H9 (cell line): ENCODE data around the gene EGFL6. TPM values are rescaled to one million over a fixed set of nuclear protein-coding genes. Genes with fewer than 3 reads are reported as not detected.

ENCODE experiments used
- DNase-seq: peaks from one replicate; pipeline ENCODE4 v3.0.0-alpha.2; 2017
- H2AFZ ChIP-seq: one replicate; pipeline ENCODE4 v1.6.1; 2013; ENCODE audit warnings: mild to moderate bottlenecking, low read length, control low read depth, moderate library complexity
- H2AK5ac ChIP-seq: 2 replicates; pipeline ENCODE4 v1.6.1; 2013; ENCODE audit warnings: low read length, control low read depth, mixed read lengths; ENCODE audit not compliant: insufficient read length
- H2BK120ac ChIP-seq: one replicate; pipeline ENCODE4 v1.6.1; 2013; ENCODE audit warnings: low read depth, mild to moderate bottlenecking, low read length, control low read depth, inconsistent platforms; ENCODE audit not compliant: poor library complexity, severe bottlenecking
- H2BK12ac ChIP-seq: 2 replicates; pipeline ENCODE4 v1.6.1; 2013; ENCODE audit warnings: low read length, control low read depth, mixed read lengths, low read depth; ENCODE audit not compliant: insufficient read length
- H2BK15ac ChIP-seq: 2 replicates; pipeline ENCODE4 v1.6.1; 2013; ENCODE audit warnings: low read depth, low read length, control low read depth
- H2BK20ac ChIP-seq: one replicate; pipeline ENCODE4 v1.6.1; 2013; ENCODE audit warnings: low read depth, mild to moderate bottlenecking, low read length, control low read depth, inconsistent platforms; ENCODE audit not compliant: poor library complexity, severe bottlenecking
- H2BK5ac ChIP-seq: 2 replicates; pipeline ENCODE4 v1.6.1; 2013; ENCODE audit warnings: low read length, control low read depth, mixed read lengths; ENCODE audit not compliant: insufficient read length
- H3K14ac ChIP-seq: 2 replicates; pipeline ENCODE4 v1.6.1; 2013; ENCODE audit warnings: low read length, control low read depth; ENCODE audit not compliant: insufficient read depth
- H3K18ac ChIP-seq: 2 replicates; pipeline ENCODE4 v1.6.1; 2013; ENCODE audit warnings: low read depth, mild to moderate bottlenecking, mixed read lengths, low read length, control low read depth; ENCODE audit not compliant: insufficient read length
- H3K23ac ChIP-seq: 2 replicates; pipeline ENCODE4 v1.6.1; 2013; ENCODE audit warnings: low read length, control low read depth, mixed read lengths, low read depth; ENCODE audit not compliant: insufficient read length
- H3K23me2 ChIP-seq: 2 replicates; pipeline ENCODE4 v1.6.1; 2013; ENCODE audit warnings: low read depth, mild to moderate bottlenecking, mixed read lengths, low read length, control low read depth; ENCODE audit not compliant: insufficient read length, poor library complexity, severe bottlenecking
- H3K27ac ChIP-seq: 2 replicates; pipeline ENCODE4 v1.5.1; 2013; ENCODE audit warnings: low read length, control low read depth, mixed read lengths, low read depth; ENCODE audit not compliant: insufficient read length
- H3K27me3 ChIP-seq: 2 replicates; pipeline ENCODE4 v1.6.1; 2013; ENCODE audit warnings: low read length, control low read depth, inconsistent platforms; ENCODE audit not compliant: insufficient read depth
- H3K4ac ChIP-seq: 2 replicates; pipeline ENCODE4 v1.6.1; 2013; ENCODE audit warnings: low read depth, mild to moderate bottlenecking, control low read depth, inconsistent platforms, low read length, moderate library complexity
- H3K4me1 ChIP-seq: 2 replicates; pipeline ENCODE4 v1.6.1; 2013; ENCODE audit warnings: low read length, control low read depth, inconsistent platforms; ENCODE audit not compliant: insufficient read depth
- H3K4me2 ChIP-seq: 2 replicates; pipeline ENCODE4 v1.6.1; 2013; ENCODE audit warnings: low read length, control low read depth, mixed read lengths; ENCODE audit not compliant: insufficient read length, insufficient read depth
- H3K56ac ChIP-seq: 2 replicates; pipeline ENCODE4 v1.6.1; 2013; ENCODE audit warnings: low read depth, mild to moderate bottlenecking, mixed read lengths, low read length, control low read depth; ENCODE audit not compliant: insufficient read length
- H3K79me1 ChIP-seq: 2 replicates; pipeline ENCODE4 v1.6.1; 2013; ENCODE audit warnings: low read depth, mild to moderate bottlenecking, moderate library complexity, low read length, control low read depth, inconsistent platforms; ENCODE audit not compliant: insufficient read depth, poor library complexity, severe bottlenecking
- H3K79me2 ChIP-seq: 2 replicates; pipeline ENCODE4 v1.6.1; 2013; ENCODE audit warnings: low read length, control low read depth, inconsistent platforms; ENCODE audit not compliant: insufficient read depth
- H3K9ac ChIP-seq: 2 replicates; pipeline ENCODE4 v1.6.1; 2013; ENCODE audit warnings: low read length, control low read depth, mixed read lengths; ENCODE audit not compliant: insufficient read length; ENCODE audit errors: extremely low read depth
- H3K9me3 ChIP-seq: one replicate; pipeline ENCODE4 v1.6.1; 2013; ENCODE audit warnings: low read depth, low read length, inconsistent platforms; ENCODE audit not compliant: control insufficient read depth
- H3T11ph ChIP-seq: one replicate; pipeline ENCODE4 v1.6.1; 2013; ENCODE audit warnings: mild to moderate bottlenecking, low read length, control low read depth, inconsistent platforms
- H4K20me1 ChIP-seq: one replicate; pipeline ENCODE4 v1.6.1; 2013; ENCODE audit not compliant: control insufficient read depth, insufficient read length, insufficient read depth
- H4K5ac ChIP-seq: 2 replicates; pipeline ENCODE4 v1.6.1; 2013; ENCODE audit warnings: low read depth, mild to moderate bottlenecking, mixed read lengths, low read length, control low read depth; ENCODE audit not compliant: insufficient read length
- H4K8ac ChIP-seq: replicated peaks from 2 replicates; pipeline ENCODE4 v1.6.1; 2013; ENCODE audit warnings: low read length, control low read depth, mixed read lengths, low read depth; ENCODE audit not compliant: insufficient read length
- H4K91ac ChIP-seq: 2 replicates; pipeline ENCODE4 v1.6.1; 2013; ENCODE audit warnings: low read depth, mild to moderate bottlenecking, moderate library complexity, mixed read lengths, low read length, control low read depth; ENCODE audit not compliant: insufficient read length
- H3K27ac Mint-ChIP-seq, 3 experiments: 2 replicates in 2 of 3; 3 replicates in 1 of 3; pipeline ENCODE4 v1.8.0; 2020 to 2021; ENCODE audit warnings: mixed read lengths in 3 of 3, mild to moderate bottlenecking in 1 of 3, moderate library complexity in 1 of 3
- H3K27me3 Mint-ChIP-seq: 2 replicates; pipeline ENCODE4 v1.8.0; 2021; ENCODE audit warnings: low read depth, mild to moderate bottlenecking, moderate library complexity, mixed read lengths
- H3K36me3 Mint-ChIP-seq, 3 experiments: 2 replicates in 2 of 3; 3 replicates in 1 of 3; pipeline ENCODE4 v1.8.0; 2020 to 2021; ENCODE audit warnings: low read depth in 3 of 3, mixed read lengths in 3 of 3; ENCODE audit not compliant: insufficient read depth in 1 of 3
- H3K4me1 Mint-ChIP-seq, 2 experiments: 2 replicates each; pipeline ENCODE4 v1.8.0; 2020; ENCODE audit warnings: mixed read lengths in 2 of 2
- H3K4me3 Mint-ChIP-seq, 2 experiments: 2 replicates in 1 of 2; 3 replicates in 1 of 2; pipeline ENCODE4 v1.8.0; 2020 to 2021; ENCODE audit warnings: mild to moderate bottlenecking in 2 of 2, mixed read lengths in 2 of 2, moderate library complexity in 1 of 2
- H3K9me3 Mint-ChIP-seq, 2 experiments: 2 replicates in 1 of 2; 3 replicates in 1 of 2; pipeline ENCODE4 v1.8.0; 2020; ENCODE audit warnings: mild to moderate bottlenecking in 2 of 2, mixed read lengths in 2 of 2, moderate library complexity in 1 of 2
- WGBS: extraction: QIAGEN DNeasy Blood & Tissue Kit; methylation state at CpG from one replicate; pipeline ENCODE4 v1.1.7; 2013; ENCODE audit warnings: missing lambda C conversion rate, low lambda C conversion rate, mixed read lengths; ENCODE audit not compliant: insufficient read length; ENCODE audit errors: extremely low coverage; 5-methylcytosine and 5-hydroxymethylcytosine counted together
- total RNA-seq: library from RNA; stranded (reverse); gene quantifications from 2 replicates; pipeline ENCODE4 v1.2.1, GENCODE V29; 2021
- TF ChIP-seq, protein P1 (sequence below): fragments of 200-600 bp; sonication (generic); conservative IDR thresholded peaks from 3 replicates; pipeline ENCODE4 v1.8.0; 2021; ENCODE audit warnings: antibody characterized with exemption, mild to moderate bottlenecking

The EGFL6 gene
- total RNA-seq, 1 experiment from 2014 or later, result 0.94 TPM

DNA sequence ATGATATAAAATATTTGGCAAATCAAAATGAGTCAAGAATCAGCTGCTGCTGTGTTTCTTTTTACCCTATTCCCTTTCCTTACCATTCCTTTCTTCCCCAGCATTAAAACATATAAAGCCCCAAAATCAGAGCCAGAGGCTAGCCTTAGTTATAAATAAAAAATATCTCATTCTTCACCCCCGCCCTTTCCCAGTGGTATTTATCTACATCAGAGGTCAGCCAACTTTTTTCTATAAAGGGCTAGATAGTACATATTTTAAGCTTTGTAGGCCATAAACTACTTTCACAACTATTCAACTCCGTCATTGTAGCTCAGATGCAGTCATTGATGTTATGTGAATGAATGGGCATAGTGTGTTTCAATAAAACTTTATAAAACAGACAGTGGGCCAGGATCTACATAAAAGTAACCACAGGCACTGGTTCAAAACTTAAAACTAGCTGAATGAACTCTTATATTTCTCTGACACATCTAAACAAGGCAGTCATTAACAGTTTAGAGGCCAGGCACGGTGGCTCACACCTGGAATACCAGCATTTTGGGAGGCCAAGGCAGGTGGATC lies 53.1 kb downstream of the EGFL6 start:
- peaks cover 8% of the 10 kb centered on the region; the same call in 1 of the 2 replicates for H3K4me1 ChIP-seq
- no peak overlapping the region for H2BK20ac ChIP-seq
- no peaks in the 10 kb centered on the region for H3K23me2 ChIP-seq
- H2BK120ac ChIP-seq, result no peak overlapping the region
- TF ChIP-seq, protein P1, sequence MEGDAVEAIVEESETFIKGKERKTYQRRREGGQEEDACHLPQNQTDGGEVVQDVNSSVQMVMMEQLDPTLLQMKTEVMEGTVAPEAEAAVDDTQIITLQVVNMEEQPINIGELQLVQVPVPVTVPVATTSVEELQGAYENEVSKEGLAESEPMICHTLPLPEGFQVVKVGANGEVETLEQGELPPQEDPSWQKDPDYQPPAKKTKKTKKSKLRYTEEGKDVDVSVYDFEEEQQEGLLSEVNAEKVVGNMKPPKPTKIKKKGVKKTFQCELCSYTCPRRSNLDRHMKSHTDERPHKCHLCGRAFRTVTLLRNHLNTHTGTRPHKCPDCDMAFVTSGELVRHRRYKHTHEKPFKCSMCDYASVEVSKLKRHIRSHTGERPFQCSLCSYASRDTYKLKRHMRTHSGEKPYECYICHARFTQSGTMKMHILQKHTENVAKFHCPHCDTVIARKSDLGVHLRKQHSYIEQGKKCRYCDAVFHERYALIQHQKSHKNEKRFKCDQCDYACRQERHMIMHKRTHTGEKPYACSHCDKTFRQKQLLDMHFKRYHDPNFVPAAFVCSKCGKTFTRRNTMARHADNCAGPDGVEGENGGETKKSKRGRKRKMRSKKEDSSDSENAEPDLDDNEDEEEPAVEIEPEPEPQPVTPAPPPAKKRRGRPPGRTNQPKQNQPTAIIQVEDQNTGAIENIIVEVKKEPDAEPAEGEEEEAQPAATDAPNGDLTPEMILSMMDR, result no peak
- H3K27me3 Mint-ChIP-seq, result peaks cover 4% of the 10 kb centered on the region
- H3K4me1 Mint-ChIP-seq, result peaks cover 19 to 21% of the 10 kb centered on the region in 2 experiments
- no peak overlapping the region for H3K4me2 ChIP-seq
- H3K56ac ChIP-seq, result no peak overlapping the region
- no peaks in the 10 kb centered on the region for H4K20me1 ChIP-seq
- H3K18ac ChIP-seq, result no peak overlapping the region
- H3K79me2 ChIP-seq, result no peaks in the 10 kb centered on the region
- H2BK15ac ChIP-seq, result no peak overlapping the region
- H3K27ac ChIP-seq, result no peak overlapping the region
- H3K79me1 ChIP-seq, result no peaks in the 10 kb centered on the region
- no peak overlapping the region for H2BK12ac ChIP-seq
- H4K5ac ChIP-seq, result no peak overlapping the region
- no peak overlapping the region for H3K23ac ChIP-seq
- H2AFZ ChIP-seq, result no peak overlapping the region
- H3K4ac ChIP-seq, result no peak overlapping the region
- H2AK5ac ChIP-seq, result no peak overlapping the region
- peaks cover 15% of the 10 kb centered on the region for H3K9me3 ChIP-seq
- no peak overlapping the region for H4K91ac ChIP-seq
- peaks cover 59 to 62% of the 10 kb centered on the region in 2 experiments for H3K9me3 Mint-ChIP-seq
- no peak overlapping the region for H3T11ph ChIP-seq
- H3K27ac Mint-ChIP-seq, result no peak overlapping the region
- no peak overlapping the region for H3K4me3 Mint-ChIP-seq
- DNase-seq, result no peak
- no peak overlapping the region for H3K9ac ChIP-seq
- no peak overlapping the region for H2BK5ac ChIP-seq
- no peaks in the 10 kb centered on the region for H3K27me3 ChIP-seq
- no peak overlapping the region for H3K14ac ChIP-seq
- H3K36me3 Mint-ChIP-seq, result peaks cover 6 to 18% (median 16%) of the 10 kb centered on the region in 3 experiments
- no CpG with 5 or more reads among the region's 3 CpGs for WGBS
- no peak overlapping the region for H4K8ac ChIP-seq
